GM04503 (cell line): ENCODE results near the gene SREK1IP1.
"Not testable (repeated sequence)": the region's sequence is repeated elsewhere in the genome, so short reads cannot be mapped to it uniquely, and the experiment has no call there.

ENCODE experiments used
- DNase-seq: peaks from one replicate; pipeline ENCODE4 v3.0.0-alpha.2; 2012; ENCODE audit warnings: low read depth

Gene SREK1IP1

DNA sequence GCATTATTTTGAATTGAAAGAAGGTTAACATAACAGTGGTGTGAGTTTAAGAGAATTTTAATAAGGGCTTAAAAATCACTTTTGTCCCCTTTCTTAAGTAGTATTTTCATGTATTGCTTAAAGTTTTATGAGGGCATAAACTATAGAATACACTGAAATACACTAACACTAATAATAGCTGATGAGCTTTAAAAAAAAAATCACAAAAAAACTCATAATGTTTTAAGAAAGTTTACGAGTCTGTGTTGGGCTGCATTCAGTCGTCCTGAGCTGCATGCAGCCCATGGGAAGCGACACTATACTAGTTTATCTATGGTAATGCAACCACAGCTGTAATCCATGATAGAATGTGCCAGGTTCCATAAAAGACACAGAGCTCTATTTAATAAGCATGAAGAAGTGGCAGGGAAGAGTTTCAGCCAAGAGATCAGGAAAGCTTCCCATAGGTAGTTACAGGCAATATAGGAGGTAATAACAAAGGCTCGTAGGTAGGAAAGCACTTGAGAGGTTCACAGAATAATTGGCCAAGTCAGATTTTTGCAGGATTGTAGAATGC, 4.5 kb downstream of the SREK1IP1 start:
- no peak for DNase-seq

GRCh38 chr5:64759960-64760660, 8.4 kb downstream of the SREK1IP1 start:
- no peak for DNase-seq

DNA sequence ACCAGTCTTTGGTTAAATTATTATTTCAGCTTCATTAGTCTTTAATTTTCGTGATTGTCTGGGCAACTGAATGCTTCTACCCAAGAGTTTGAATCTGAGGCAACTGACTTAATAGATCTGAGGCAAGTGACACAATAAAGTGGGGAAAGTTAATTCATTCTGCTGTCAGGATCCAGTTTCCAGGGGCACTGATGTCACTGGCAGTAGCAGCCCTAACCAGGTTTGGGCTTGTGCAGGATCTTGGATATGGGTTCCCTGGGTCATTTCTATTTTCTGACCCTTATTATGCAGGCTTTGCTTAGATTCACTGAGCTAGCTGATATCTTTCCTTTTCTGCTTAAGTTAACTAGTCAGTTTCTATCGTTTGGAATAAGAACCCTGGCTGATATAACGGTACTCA, 9.6 kb downstream of the SREK1IP1 start:
- no peak for DNase-seq

DNA sequence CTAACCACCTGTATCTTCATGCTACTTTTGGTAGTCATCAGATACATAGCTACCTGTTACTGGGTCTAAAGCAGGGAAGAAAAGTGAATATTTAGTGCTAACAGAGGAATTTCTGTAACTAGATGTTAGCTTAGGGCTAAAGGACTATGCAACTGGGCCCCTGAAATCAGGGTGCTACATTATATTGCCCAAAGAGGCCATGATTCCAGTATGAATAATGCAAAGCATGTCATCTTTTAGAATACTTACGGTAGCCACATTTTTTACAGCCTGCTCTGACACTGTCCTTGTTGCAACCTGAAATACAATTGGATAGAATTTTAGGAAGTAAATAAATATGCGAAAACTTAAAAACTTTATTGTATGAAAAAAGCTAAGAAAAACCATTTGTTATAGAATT, 14.4 kb downstream of the SREK1IP1 start:
- no peak for DNase-seq

DNA sequence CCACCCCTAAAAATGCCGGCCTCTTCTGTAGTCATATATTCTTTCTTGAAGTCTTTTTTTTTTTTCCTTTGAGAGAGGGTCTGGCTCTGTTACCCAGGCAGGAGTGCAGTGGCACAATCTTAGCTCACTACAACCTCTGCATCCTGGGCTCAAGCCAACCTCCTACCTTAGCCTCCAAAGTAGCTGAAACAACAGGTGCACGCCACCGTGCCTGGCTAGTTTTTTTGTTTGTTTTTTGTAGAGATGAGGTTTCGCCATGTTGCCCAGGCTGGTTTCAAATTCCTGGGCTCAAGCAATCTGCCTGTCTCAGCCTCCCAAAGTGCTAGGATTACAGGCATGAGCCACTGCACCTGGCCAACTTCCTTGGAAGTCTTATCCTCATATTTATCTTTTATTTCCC, 19.1 kb downstream of the SREK1IP1 start:
- DNase-seq = no peak

DNA sequence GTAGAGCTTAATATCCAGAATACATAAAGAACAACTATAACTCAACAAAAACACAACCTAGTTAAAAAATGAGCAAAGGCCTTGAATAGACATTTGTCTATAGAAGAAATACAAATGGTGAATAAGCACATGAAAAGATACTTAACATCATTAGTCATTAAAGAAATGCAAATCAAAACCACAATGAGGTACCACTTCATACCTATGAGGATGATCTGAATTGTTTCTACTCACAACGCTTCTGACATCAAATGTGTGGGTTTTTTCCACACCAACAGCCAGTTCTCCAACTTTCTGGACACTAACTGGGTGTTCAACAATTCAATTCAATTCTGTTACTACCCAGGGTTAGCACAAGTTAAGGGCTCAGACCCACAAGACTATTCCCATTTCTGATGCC, 22.0 kb downstream of the SREK1IP1 start:
- DNase-seq = no peak

- no peak for DNase-seq
Observed at GRCh38 chr5:64744914-64745313, 23.6 kb downstream of the SREK1IP1 start.

- peak; percentile 19 for DNase-seq
Observed at GRCh38 chr5:64742821-64743220, 25.7 kb downstream of the SREK1IP1 start.

- no peak for DNase-seq
Observed at GRCh38 chr5:64742411-64742810, 26.1 kb downstream of the SREK1IP1 start.

DNA sequence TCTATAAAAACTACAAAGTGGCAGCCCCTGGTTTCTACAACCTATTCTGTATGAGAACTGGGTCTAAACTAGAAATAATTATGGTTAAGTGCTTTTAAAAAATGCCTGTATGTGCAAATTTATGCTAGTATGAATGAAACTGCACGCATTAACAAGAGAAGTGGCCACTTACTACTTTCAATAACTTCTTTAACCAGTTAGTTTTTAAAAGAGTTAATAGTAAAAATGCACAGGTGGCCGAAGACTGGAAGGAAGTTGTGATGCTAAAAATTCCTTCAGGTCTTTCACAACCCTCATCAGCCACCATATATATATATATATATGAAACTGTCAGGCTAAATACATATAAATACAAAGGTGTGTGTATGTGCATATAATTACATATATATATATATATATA, 41.3 kb downstream of the SREK1IP1 start:
- DNase-seq = no peak

GRCh38 chr5:64722588-64722987, 45.9 kb downstream of the SREK1IP1 start:
- DNase-seq = no peak

DNA sequence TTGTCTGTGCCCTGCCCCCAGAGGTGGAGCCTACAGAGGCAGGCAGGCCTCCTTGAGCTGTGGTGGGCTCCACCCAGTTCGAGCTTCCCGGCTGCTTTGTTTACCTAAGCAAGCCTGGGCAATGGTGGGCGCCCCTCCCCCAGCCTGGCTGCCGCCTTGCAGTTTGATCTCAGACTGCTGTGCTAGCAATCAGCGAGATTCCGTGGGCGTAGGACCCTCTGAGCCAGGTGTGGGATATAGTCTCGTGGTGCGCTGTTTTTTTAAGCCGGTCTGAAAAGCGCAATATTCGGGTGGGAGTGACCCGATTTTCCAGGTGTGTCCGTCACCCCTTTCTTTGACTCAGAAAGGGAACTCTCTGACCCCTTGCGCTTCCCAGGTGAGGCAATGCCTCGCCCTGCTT, 54.0 kb downstream of the SREK1IP1 start:
- not testable (repeated sequence) for DNase-seq

DNA sequence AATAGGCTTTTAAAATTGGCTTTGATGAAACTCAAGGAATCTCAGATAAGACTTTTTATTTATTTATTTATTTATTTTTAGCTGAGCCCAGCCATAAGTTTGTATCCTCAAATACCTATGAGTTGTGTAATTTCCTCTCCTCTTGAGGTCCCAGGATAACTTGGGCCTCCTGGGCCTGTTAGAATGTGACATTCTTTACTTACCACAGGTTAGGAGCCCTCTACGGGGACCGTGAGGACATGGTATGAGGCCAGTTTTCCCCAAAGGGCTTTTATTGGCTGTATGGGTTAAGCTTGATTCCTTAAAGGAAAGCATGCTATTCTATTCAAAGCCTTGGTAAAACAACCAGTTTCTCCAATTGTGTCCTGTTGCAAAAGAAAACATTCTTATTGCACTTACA, 61.3 kb downstream of the SREK1IP1 start:
- no peak for DNase-seq

GRCh38 chr5:64706074-64706473, 62.4 kb downstream of the SREK1IP1 start:
- not testable (repeated sequence) for DNase-seq

GRCh38 chr5:64700765-64701164, 67.7 kb downstream of the SREK1IP1 start:
- no peak for DNase-seq

DNA sequence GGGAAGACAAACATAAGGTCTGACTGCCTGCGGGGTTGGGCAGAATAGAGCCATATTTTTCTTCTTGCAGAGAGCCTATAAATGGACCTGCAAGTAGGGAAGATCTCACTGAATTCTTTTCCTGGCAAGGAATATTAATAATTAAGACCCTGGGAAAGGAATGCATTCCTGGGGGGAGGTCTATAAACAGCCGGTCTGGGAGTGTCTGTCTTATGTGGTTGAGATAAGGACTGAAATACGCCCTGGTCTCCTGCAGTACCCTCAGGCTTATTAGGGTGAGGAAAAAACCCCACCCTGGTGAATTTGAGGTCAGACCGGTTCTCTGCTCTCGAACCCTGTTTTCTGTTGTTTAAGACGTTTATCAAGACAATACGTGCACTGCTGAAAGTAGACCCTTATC, 72.1 kb downstream of the SREK1IP1 start:
- not testable (repeated sequence) for DNase-seq

DNA sequence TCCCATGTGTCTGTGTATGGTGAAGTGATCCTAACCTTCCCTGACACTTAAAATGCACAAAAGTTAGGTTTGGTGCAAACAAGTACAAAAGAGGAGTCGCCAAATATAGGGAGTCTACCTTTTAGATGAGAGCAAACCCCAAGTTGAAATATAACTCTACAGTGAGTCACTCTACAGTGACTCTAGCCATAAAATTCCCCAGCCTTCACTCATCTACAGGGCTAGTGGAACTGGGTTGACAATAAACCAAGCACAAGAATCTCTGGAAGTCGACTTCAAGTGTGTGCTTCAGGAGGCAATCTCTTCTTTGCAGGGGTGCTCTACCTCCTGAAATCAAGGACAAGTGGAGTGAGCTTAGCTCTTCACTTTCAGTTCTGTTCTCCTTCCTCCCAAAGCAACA, 74.9 kb downstream of the SREK1IP1 start:
- DNase-seq = no peak

GRCh38 chr5:64691291-64691690, 77.2 kb downstream of the SREK1IP1 start:
- DNase-seq = no peak

GRCh38 chr5:64690417-64691151, 77.9 kb downstream of the SREK1IP1 start, which contains the start of gene SHISAL2B:
Gene SHISAL2B (plus strand): TSS chr5:64690503. CDS start chr5:64690624, 121 bp downstream.
- no peak for DNase-seq

- DNase-seq = no peak
Observed at GRCh38 chr5:64690104-64690416, 78.4 kb downstream of the SREK1IP1 start.

DNA sequence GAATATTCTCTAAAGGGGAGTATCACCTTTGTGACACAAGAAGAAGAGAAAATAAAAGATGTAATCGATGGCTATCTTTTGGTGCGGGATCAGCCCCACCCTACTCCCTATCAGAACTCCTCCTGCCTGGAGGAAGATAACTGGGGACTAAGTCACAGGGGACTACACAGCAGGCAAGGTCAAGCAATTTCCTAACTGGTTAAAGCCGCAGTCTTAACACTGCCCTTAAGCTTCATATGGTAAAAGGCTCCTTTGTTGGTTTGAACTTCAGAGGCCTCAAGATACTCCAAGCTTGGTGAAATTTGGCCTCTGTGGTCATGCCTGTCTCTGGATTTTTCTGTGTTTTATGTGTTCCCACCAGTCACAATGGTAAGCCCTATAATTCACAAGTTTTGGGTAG, 79.5 kb downstream of the SREK1IP1 start:
- DNase-seq = no peak

GRCh38 chr5:64688391-64688790, 80.1 kb downstream of the SREK1IP1 start:
- no peak for DNase-seq

DNA sequence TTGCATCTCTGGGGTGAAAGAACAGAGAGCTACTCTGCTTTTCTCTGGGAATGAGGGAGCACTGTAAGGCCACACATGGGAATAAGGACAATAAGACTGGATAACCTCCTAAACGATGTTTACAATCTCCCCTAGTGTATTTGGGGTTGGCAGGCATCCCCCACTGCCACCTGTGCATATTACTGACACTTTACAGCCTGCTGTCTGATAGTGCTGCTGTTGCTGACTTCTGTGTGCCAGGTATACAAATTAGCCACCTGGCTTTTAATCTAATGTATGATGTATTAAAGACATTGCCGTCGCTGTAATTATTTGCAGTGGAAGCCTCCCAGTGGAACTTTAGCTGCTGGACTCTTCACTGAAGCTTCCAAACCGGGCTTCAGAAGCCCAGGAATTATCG, 82.6 kb downstream of the SREK1IP1 start:
- DNase-seq = no peak

- no peak for DNase-seq
Observed at GRCh38 chr5:64682608-64683007, 85.9 kb downstream of the SREK1IP1 start.
